NCI-H345 treated with DMSO at 0.1 percent for 48 hours (cell line): ENCODE data around the gene TECTA.
A peak's percentile ranks its signal among the peaks of the same experiment; 100 is the strongest.
"Not testable (repeated sequence)": the region's sequence is repeated elsewhere in the genome, so short reads cannot be mapped to it uniquely, and the experiment has no call there.

Experiments
- DNase-seq: peaks from one replicate; lab custom pipeline; 2025; ENCODE audit not compliant: unreplicated experiment; lab: John Stamatoyannopoulos, UW

TECTA gene

GRCh38 chr11:121161349-121161917 is 60.4 kb downstream of the TECTA start:
- no peak for DNase-seq

GRCh38 chr11:121163658-121164308 is 62.7 kb downstream of the TECTA start:
- no peak for DNase-seq

GRCh38 chr11:121177629-121178028 is 76.6 kb downstream of the TECTA start:
- not testable (repeated sequence) for DNase-seq

- DNase-seq = no peak
Observed at GRCh38 chr11:121179306-121179705, 78.3 kb downstream of the TECTA start.

GRCh38 chr11:121180183-121180582 is 79.1 kb downstream of the TECTA start:
- DNase-seq = no peak

GRCh38 chr11:121188776-121189175 is 87.7 kb downstream of the TECTA start:
- DNase-seq = no peak

GRCh38 chr11:121191818-121192217 is 90.8 kb downstream of the TECTA start:
- peak; percentile 24 for DNase-seq

GRCh38 chr11:121194731-121195596 is 93.9 kb downstream of the TECTA start:
- DNase-seq = peak; percentile 74

- DNase-seq = no peak
Observed at GRCh38 chr11:121198491-121198890, 97.4 kb downstream of the TECTA start.

GRCh38 chr11:121199516-121199915 is 98.5 kb downstream of the TECTA start:
- no peak for DNase-seq

GRCh38 chr11:121206810-121207209 is 105.8 kb downstream of the TECTA start:
- no peak for DNase-seq

- DNase-seq = no peak
Observed at GRCh38 chr11:121207485-121208115, 106.6 kb downstream of the TECTA start.

GRCh38 chr11:121210445-121211080 is 109.5 kb downstream of the TECTA start:
- no peak for DNase-seq

GRCh38 chr11:121211626-121212025 is 110.6 kb downstream of the TECTA start:
- DNase-seq = no peak

- DNase-seq = no peak
Observed at GRCh38 chr11:121212536-121213361, 111.7 kb downstream of the TECTA start.

- DNase-seq = no peak
Observed at GRCh38 chr11:121213362-121213893, 112.4 kb downstream of the TECTA start.

- no peak for DNase-seq
Observed at GRCh38 chr11:121214861-121215260, 113.8 kb downstream of the TECTA start.

- DNase-seq = no peak
Observed at GRCh38 chr11:121221496-121222200, 120.6 kb downstream of the TECTA start.

GRCh38 chr11:121223161-121223560 is 122.1 kb downstream of the TECTA start:
- no peak for DNase-seq
